Ectodermal cell (in vitro differentiated cells): ENCODE results near the gene FBXW8.

Experiments used
- H3K27ac ChIP-seq: 2 replicates; pipeline ENCODE4 v1.7.0; 2013; ENCODE audit warnings: mild to moderate bottlenecking, low read depth, low read length; ENCODE audit not compliant: insufficient read depth, poor library complexity, severe bottlenecking
- H3K27me3 ChIP-seq: 2 replicates; pipeline ENCODE4 v1.7.0; 2013; ENCODE audit warnings: mild to moderate bottlenecking, low read length; ENCODE audit not compliant: insufficient read depth, control insufficient read depth, poor library complexity, severe bottlenecking
- H3K36me3 ChIP-seq: one replicate; pipeline ENCODE4 v1.7.0; 2013; ENCODE audit warnings: low read length; ENCODE audit not compliant: control insufficient read depth, insufficient read depth
- H3K4me1 ChIP-seq: one replicate; pipeline ENCODE4 v1.7.0; 2013; ENCODE audit warnings: low read length; ENCODE audit not compliant: control insufficient read depth, insufficient read depth
- H3K4me3 ChIP-seq: 2 replicates; pipeline ENCODE4 v1.7.0; 2013; ENCODE audit warnings: low read depth, low read length, control low read depth; ENCODE audit not compliant: insufficient read depth
- H3K9me3 ChIP-seq: 2 replicates; pipeline ENCODE4 v1.7.0; 2013; ENCODE audit warnings: mild to moderate bottlenecking, low read length, moderate library complexity; ENCODE audit not compliant: control insufficient read depth
- WGBS, 2 experiments: methylation state at CpG; one replicate each; pipeline ENCODE4 v1.1.7; 2013; ENCODE audit warnings: missing lambda C conversion rate in 2 of 2; 5-methylcytosine and 5-hydroxymethylcytosine counted together

The FBXW8 gene

GRCh38 chr12:116876151-116876869 is 34.4 kb upstream of the FBXW8 start:
- Histone ChIP-seq H3K4me1 (peaks cover 25% of the 10 kb centered on the region), H3K4me3 (peak overlapping the region; percentile 20), H3K27me3 (peaks cover 48% of the 10 kb centered on the region), H3K9me3 (no peaks in the 10 kb centered on the region), H3K36me3 (no peaks in the 10 kb centered on the region), H3K27ac (peak overlapping the region; percentile 44)
- WGBS, 2 experiments: 1% methylated on average over 16 to 19 of the region's 19 CpGs

GRCh38 chr12:116878567-116879508 is 31.9 kb upstream of the FBXW8 start:
- H3K4me1 ChIP-seq: peaks cover 37% of the 10 kb centered on the region
- H3K27ac ChIP-seq: no peak overlapping the region
- H3K27me3 ChIP-seq: peaks cover 74% of the 10 kb centered on the region
- H3K9me3 ChIP-seq: no peaks in the 10 kb centered on the region
- H3K36me3 ChIP-seq: no peaks in the 10 kb centered on the region
- peak overlapping the region; percentile 35 for H3K4me3 ChIP-seq
- 1% methylated on average over 55 of the region's 55 CpGs for WGBS, 2 experiments

- WGBS, 2 experiments: 1 to 2% methylated on average over 52 of the region's 52 CpGs
- Histone ChIP-seq H3K36me3 (no peaks in the 10 kb centered on the region), H3K4me3 (peak overlapping the region; percentile 35), H3K9me3 (no peaks in the 10 kb centered on the region), H3K27me3 (peaks cover 82% of the 10 kb centered on the region), H3K27ac (no peak overlapping the region), H3K4me1 (peaks cover 37% of the 10 kb centered on the region)
Observed at GRCh38 chr12:116879509-116880212, 31.1 kb upstream of the FBXW8 start.

GRCh38 chr12:116880213-116880816 is 30.4 kb upstream of the FBXW8 start:
- WGBS, 2 experiments: 2 to 4% methylated on average over 17 to 20 of the region's 21 CpGs
- peak overlapping the region; percentile 31 for H3K4me3 ChIP-seq
- H3K4me1 ChIP-seq: peaks cover 37% of the 10 kb centered on the region
- no peaks in the 10 kb centered on the region for H3K36me3 ChIP-seq
- no peaks in the 10 kb centered on the region for H3K9me3 ChIP-seq
- H3K27ac ChIP-seq: no peak overlapping the region
- H3K27me3 ChIP-seq: peaks cover 86% of the 10 kb centered on the region

GRCh38 chr12:116880817-116881324 is 29.9 kb upstream of the FBXW8 start:
- Histone ChIP-seq H3K36me3 (no peaks in the 10 kb centered on the region), H3K27me3 (peaks cover 86% of the 10 kb centered on the region), H3K4me1 (peaks cover 36% of the 10 kb centered on the region), H3K4me3 (peak overlapping the region; percentile 31), H3K27ac (no peak overlapping the region), H3K9me3 (no peaks in the 10 kb centered on the region)
- 0% methylated on average over 65 of the region's 65 CpGs for WGBS, 2 experiments

GRCh38 chr12:116881325-116881876 is 29.3 kb upstream of the FBXW8 start, which contains the start of gene HRK:
Gene HRK, minus strand, starts transcription at chr12:116881441. Its CDS starts 134 bp downstream, at chr12:116881307.
- no peaks in the 10 kb centered on the region for H3K9me3 ChIP-seq
- peaks cover 31% of the 10 kb centered on the region for H3K4me1 ChIP-seq
- no peaks in the 10 kb centered on the region for H3K36me3 ChIP-seq
- WGBS, 2 experiments: 0 to 1% methylated on average over 45 to 46 of the region's 49 CpGs
- peak within 1 kb of the TSS; percentile 31 for H3K4me3 ChIP-seq
- no peak within 1 kb of the TSS for H3K27ac ChIP-seq
- H3K27me3 ChIP-seq: peaks cover 86% of the 10 kb centered on the region

GRCh38 chr12:116881877-116882507 is 28.8 kb upstream of the FBXW8 start:
- Histone ChIP-seq H3K4me3 (peak overlapping the region; percentile 28), H3K27ac (no peak overlapping the region), H3K4me1 (peaks cover 31% of the 10 kb centered on the region), H3K9me3 (no peaks in the 10 kb centered on the region), H3K36me3 (no peaks in the 10 kb centered on the region), H3K27me3 (peaks cover 81% of the 10 kb centered on the region)
- WGBS, 2 experiments: 3 to 4% methylated on average over 29 of the region's 29 CpGs

GRCh38 chr12:116882742-116883141 is 28.0 kb upstream of the FBXW8 start:
- Histone ChIP-seq H3K4me3 (no peak overlapping the region), H3K9me3 (no peaks in the 10 kb centered on the region), H3K4me1 (peaks cover 31% of the 10 kb centered on the region), H3K27me3 (peaks cover 74% of the 10 kb centered on the region), H3K27ac (no peak overlapping the region), H3K36me3 (no peaks in the 10 kb centered on the region)
- WGBS, 2 experiments: 34 to 41% methylated on average over 6 of the region's 6 CpGs

GRCh38 chr12:116884871-116885270 is 25.9 kb upstream of the FBXW8 start:
- WGBS, 2 experiments: 80 to 87% methylated on average over 3 of the region's 3 CpGs
- Histone ChIP-seq H3K9me3 (no peaks in the 10 kb centered on the region), H3K27ac (no peak overlapping the region), H3K4me3 (no peak overlapping the region), H3K4me1 (peaks cover 17% of the 10 kb centered on the region), H3K27me3 (peaks cover 52% of the 10 kb centered on the region), H3K36me3 (no peaks in the 10 kb centered on the region)
